ENCODE data around the gene TRIP6. TPM values are rescaled to one million over a fixed set of nuclear protein-coding genes. Genes with fewer than 3 reads are reported as not detected.

The TRIP6 gene, protein sequence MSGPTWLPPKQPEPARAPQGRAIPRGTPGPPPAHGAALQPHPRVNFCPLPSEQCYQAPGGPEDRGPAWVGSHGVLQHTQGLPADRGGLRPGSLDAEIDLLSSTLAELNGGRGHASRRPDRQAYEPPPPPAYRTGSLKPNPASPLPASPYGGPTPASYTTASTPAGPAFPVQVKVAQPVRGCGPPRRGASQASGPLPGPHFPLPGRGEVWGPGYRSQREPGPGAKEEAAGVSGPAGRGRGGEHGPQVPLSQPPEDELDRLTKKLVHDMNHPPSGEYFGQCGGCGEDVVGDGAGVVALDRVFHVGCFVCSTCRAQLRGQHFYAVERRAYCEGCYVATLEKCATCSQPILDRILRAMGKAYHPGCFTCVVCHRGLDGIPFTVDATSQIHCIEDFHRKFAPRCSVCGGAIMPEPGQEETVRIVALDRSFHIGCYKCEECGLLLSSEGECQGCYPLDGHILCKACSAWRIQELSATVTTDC
- 0.79 and 2.0 TPM in 2 replicates for polyA plus RNA-seq

GRCh38 chr7:100867040-100867775 is at the start of gene TRIP6:
TSS of gene TRIP6 (plus strand) at chr7:100867387. CDS start at chr7:100867498, 111 bp downstream.

DNA sequence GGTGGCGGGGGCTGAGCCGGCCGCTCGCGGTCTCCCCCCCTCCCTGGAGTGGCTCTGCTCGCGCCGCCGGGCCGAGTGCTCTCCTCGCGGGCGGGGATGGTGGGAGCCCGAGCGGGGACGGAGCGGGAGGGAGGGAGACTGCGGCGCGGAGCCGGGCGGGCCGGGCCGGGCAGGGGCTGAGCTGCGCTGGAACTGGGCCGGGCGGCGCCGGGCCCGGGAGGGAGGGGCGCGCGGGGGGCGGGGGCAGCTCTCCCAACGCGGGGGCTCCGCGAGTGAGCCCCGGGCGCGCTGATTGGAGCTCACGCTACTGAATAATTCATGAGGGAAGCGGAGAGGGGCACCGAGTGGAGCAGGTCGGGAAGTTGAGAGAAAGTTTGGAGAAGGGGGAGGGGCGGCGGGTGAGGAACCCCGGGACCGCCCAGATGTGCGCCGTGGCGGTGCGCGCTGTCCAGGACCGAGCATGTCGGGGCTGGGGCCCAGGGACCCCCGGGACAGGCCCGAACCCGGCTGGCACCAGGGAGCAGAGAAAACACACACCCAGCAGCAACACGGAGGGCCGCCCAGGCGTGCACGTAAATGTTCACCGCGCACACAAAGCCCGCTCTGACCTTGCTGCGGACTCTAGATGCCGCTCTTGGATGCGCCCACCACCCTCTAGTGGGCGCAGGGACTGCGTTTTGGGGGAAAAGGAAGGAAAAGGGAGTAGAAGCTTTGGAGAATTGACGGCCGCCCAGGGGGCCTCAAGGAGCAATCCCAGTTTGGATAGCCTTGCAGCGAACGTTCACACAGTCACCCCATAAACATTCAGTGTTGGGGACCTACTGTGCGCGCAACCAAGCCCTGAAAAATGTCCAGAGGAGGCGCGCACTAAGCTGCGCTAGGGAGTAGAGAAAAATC is 39.6 kb upstream of the TRIP6 start, which contains the start of gene EPHB4:
Gene EPHB4 (minus strand): TSS at position 194 of the 897 bp plus-strand sequence. CDS start 493 bp downstream, outside the sequence.

GRCh38 chr7:100852048-100852872 is 14.9 kb upstream of the TRIP6 start, which contains the start of gene SLC12A9:
TSS of gene SLC12A9 (plus strand) at chr7:100852713. CDS start at chr7:100854198, 1,485 bp downstream.

DNA sequence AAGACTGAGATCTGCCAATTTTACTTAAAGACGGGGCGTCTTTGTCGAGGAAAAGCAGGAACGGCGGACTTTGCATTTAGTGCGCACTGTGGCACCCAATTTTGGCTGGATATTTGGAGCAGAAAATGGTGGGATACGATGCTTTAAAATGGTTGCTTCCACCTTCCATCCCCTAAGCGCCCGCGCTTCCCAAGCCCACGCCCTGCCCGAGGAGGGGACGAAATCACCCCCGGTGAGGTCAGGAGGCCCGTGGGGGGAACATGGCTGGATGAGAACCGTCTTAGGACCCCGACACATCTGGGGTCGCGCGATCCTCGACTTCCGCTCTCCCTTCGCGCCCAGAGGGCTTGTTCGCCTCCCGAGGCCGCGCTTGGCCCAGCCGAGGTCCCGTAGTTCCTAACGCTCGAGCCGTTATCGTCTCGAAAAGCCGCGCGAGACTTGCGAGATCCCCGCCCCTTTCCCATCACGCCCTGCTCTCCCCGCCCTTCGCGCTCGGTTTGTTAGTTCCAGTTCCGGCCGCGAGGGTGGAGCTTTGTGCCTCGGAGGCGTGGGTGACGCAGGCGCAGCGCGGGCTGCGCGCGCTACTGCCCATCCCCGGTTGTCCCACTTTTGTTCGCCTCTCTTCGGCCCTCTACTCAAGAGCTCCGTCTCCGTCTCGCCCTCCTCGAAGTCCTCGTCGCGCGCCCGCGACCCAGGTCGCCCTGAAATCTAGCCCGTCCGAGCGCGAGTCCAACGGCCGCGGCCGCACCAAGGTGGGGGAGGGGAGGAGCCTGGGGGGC is 7.6 kb downstream of the TRIP6 start, which contains the start of gene SRRT:
Gene SRRT (plus strand): TSS at position 527 of the 779 bp plus-strand sequence. CDS start 488 bp downstream, outside the sequence.

GRCh38 chr7:100888988-100889750 is 22.0 kb downstream of the TRIP6 start, which contains the start of gene UFSP1:
TSS of gene UFSP1 (minus strand) at chr7:100889715. CDS start at chr7:100889271, 444 bp downstream.

GRCh38 chr7:100895701-100895955 is 28.4 kb downstream of the TRIP6 start, which contains the start of gene ACHE:
TSS of gene ACHE (minus strand) at chr7:100895888. CDS start at chr7:100894232, 1,656 bp downstream.

Other genes with a start within 250 kb of the TRIP6 start
- 0.17 and 0.55 TPM in 2 replicates for gene TFR2, start 225.8 kb upstream of the TRIP6 start, polyA plus RNA-seq
- gene ACTL6B, start 210.9 kb upstream of the TRIP6 start, polyA plus RNA-seq: 15.7 and 21.5 TPM in 2 replicates
- 3.3 and 3.8 TPM in 2 replicates for gene GNB2, start 193.6 kb upstream of the TRIP6 start, polyA plus RNA-seq
- 1.1 and 1.4 TPM in 2 replicates for gene GIGYF1, start 173.1 kb upstream of the TRIP6 start, polyA plus RNA-seq
- gene POP7, start 161.3 kb upstream of the TRIP6 start, polyA plus RNA-seq: 21.3 and 34.3 TPM in 2 replicates
- gene EPO, start 146.9 kb upstream of the TRIP6 start, polyA plus RNA-seq: not detected in 2 replicates
- gene ZAN, start 133.8 kb upstream of the TRIP6 start, polyA plus RNA-seq: not detected in 2 replicates
- gene EPHB4, start 39.9 kb upstream of the TRIP6 start, polyA plus RNA-seq: not detected in 2 replicates
- 0.47 and 2.5 TPM in 2 replicates for gene SLC12A9, start 14.7 kb upstream of the TRIP6 start, polyA plus RNA-seq
- gene SRRT, start 7.7 kb downstream of the TRIP6 start, polyA plus RNA-seq: 14.1 and 14.3 TPM in 2 replicates
- gene UFSP1, start 22.3 kb downstream of the TRIP6 start, polyA plus RNA-seq: not detected in 2 replicates
- 0.73 and 1.6 TPM in 2 replicates for gene ACHE, start 28.5 kb downstream of the TRIP6 start, polyA plus RNA-seq
- not detected in 2 replicates for gene MUC3A, start 82.1 kb downstream of the TRIP6 start, polyA plus RNA-seq
- gene MUC12, start 102.2 kb downstream of the TRIP6 start, polyA plus RNA-seq: 1.5 TPM in 1 of 2 replicates, not detected in the other
- not detected in 2 replicates for gene MUC17, start 152.7 kb downstream of the TRIP6 start, polyA plus RNA-seq
- gene TRIM56, start 218.1 kb downstream of the TRIP6 start, polyA plus RNA-seq: 0.06 and 0.19 TPM in 2 replicates